Keratinocyte (primary cell): Measurements from ENCODE around the gene MBNL2.

ENCODE experiments used
- EZH2 ChIP-seq: IDR thresholded peaks from one replicate; pipeline ENCODE4 v1.6.1; 2012; ENCODE audit warnings: inconsistent platforms, mild to moderate bottlenecking, low read length, moderate library complexity
- TF ChIP-seq, protein P1 (sequence below), 3 experiments: IDR thresholded peaks in 1 of 3; conservative IDR thresholded peaks in 1 of 3; optimal IDR thresholded peaks in 1 of 3; 2 replicates in 2 of 3; 3 replicates in 1 of 3; pipeline versions ENCODE3 to v1.5.1; 2011; ENCODE audit warnings: low read length in 3 of 3, mild to moderate bottlenecking in 3 of 3, moderate library complexity in 2 of 3, control low read depth in 1 of 3, inconsistent platforms in 1 of 3; ENCODE audit not compliant: insufficient read depth in 2 of 3; ENCODE audit errors: extremely low read depth in 1 of 3

DNA sequence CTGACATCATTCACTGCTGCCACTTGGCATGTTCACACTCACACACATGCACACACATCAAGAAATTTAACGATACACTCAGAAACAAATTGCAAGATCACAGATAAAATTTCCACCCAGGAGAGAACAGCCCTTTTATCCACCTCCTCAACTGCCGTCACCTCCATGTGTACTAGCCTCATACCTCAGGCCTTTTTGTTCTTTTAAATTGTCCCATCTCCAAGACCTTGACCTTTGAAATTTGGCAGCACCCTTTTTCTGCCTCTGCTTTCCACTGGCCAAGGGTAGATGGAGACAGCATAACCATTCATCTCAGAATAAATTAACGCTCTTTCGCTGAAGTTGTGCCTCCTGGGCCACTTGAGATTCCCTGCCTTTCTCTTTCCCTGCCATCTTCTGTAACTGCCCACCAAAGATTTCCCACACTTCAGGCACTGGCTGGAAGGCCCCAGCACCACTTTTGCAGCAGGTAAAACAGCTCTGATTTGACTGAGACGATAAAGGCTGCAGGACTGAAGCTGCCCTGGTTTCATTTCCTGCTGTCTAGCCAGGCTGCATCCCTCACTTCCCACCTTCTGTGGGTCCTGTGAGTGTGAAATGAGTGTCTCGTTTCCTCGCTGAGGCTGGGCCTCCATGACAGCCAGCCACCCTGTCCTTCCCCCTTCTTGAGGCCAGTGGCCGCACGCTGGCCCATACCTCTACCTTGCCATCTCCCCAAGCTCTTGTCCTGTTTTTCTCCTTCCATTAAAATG lies 39.3 kb downstream of the MBNL2 start:
- TF ChIP-seq, protein P1, sequence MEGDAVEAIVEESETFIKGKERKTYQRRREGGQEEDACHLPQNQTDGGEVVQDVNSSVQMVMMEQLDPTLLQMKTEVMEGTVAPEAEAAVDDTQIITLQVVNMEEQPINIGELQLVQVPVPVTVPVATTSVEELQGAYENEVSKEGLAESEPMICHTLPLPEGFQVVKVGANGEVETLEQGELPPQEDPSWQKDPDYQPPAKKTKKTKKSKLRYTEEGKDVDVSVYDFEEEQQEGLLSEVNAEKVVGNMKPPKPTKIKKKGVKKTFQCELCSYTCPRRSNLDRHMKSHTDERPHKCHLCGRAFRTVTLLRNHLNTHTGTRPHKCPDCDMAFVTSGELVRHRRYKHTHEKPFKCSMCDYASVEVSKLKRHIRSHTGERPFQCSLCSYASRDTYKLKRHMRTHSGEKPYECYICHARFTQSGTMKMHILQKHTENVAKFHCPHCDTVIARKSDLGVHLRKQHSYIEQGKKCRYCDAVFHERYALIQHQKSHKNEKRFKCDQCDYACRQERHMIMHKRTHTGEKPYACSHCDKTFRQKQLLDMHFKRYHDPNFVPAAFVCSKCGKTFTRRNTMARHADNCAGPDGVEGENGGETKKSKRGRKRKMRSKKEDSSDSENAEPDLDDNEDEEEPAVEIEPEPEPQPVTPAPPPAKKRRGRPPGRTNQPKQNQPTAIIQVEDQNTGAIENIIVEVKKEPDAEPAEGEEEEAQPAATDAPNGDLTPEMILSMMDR (optimal IDR thresholded peaks at IDR 0.05 in 1 of 3, IDR thresholded peaks at IDR 0.05 in 1 of 3, conservative IDR thresholded peaks at IDR 0.05 in 1 of 3; ENCODE audit: extremely low read depth in 1 of 3, insufficient read depth in 2 of 3, low read length in 3 of 3), result no peak
- TF ChIP-seq EZH2, result no peak
